Effector memory CD4-positive, alpha-beta T cell (primary cell): ENCODE measurements around the gene KDM7A.
A peak's percentile ranks its signal among the peaks of the same experiment; 100 is the strongest.

Source experiments
- DNase-seq, 3 donors: peaks; one replicate each; pipeline ENCODE4 v3.0.0-alpha.2; 2020
- H3K27ac ChIP-seq: 2 replicates; pipeline ENCODE4 v1.7.0; 2013; ENCODE audit warnings: mild to moderate bottlenecking, low read length, moderate library complexity; ENCODE audit not compliant: insufficient read depth, poor library complexity, severe bottlenecking
- H3K27me3 ChIP-seq: replicated peaks from 2 replicates; pipeline ENCODE4 v1.7.0; 2013; ENCODE audit warnings: mild to moderate bottlenecking, low read length; ENCODE audit not compliant: insufficient read depth, control insufficient read depth, poor library complexity, severe bottlenecking
- H3K36me3 ChIP-seq: 2 replicates; pipeline ENCODE4 v1.7.0; 2013; ENCODE audit warnings: mild to moderate bottlenecking, low read length, moderate library complexity; ENCODE audit not compliant: control insufficient read depth, insufficient read depth
- H3K4me1 ChIP-seq: 2 replicates; pipeline ENCODE4 v1.7.0; 2013; ENCODE audit warnings: low read length, mild to moderate bottlenecking; ENCODE audit not compliant: control insufficient read depth, insufficient read depth, poor library complexity, severe bottlenecking
- H3K4me3 ChIP-seq: 2 replicates; pipeline ENCODE4 v1.7.0; 2013; ENCODE audit warnings: low read length, low read depth, mild to moderate bottlenecking; ENCODE audit not compliant: insufficient read depth, poor library complexity, severe bottlenecking
- H3K9me3 ChIP-seq: 2 replicates; pipeline ENCODE4 v1.7.0; 2013; ENCODE audit warnings: mild to moderate bottlenecking, low read length, moderate library complexity; ENCODE audit not compliant: control insufficient read depth

KDM7A gene

GRCh38 chr7:140060788-140061606 lies 115.8 kb downstream of the KDM7A start:
- H3K27me3 ChIP-seq, result no peaks in the 10 kb centered on the region
- H3K36me3 ChIP-seq, result peaks cover 14% of the 10 kb centered on the region
- H3K27ac ChIP-seq, result peak overlapping the region; percentile 84
- no peaks in the 10 kb centered on the region for H3K9me3 ChIP-seq
- no peak overlapping the region for H3K4me3 ChIP-seq
- H3K4me1 ChIP-seq, result peaks cover 30% of the 10 kb centered on the region
- DNase-seq, result no peak

- H3K36me3 ChIP-seq, result peaks cover 18% of the 10 kb centered on the region
- H3K4me1 ChIP-seq, result peaks cover 30% of the 10 kb centered on the region
- peak overlapping the region; percentile 37 for H3K27ac ChIP-seq
- H3K27me3 ChIP-seq, result no peaks in the 10 kb centered on the region
- no peak overlapping the region for H3K4me3 ChIP-seq
- no peak for DNase-seq
- H3K9me3 ChIP-seq, result no peaks in the 10 kb centered on the region
Observed at GRCh38 chr7:140060243-140060630, 116.5 kb downstream of the KDM7A start.

GRCh38 chr7:140059273-140060242 lies 117.2 kb downstream of the KDM7A start:
- DNase-seq, result peak in 2 of 3 donors; percentile 17 to 30
- peaks cover 23% of the 10 kb centered on the region for H3K36me3 ChIP-seq
- no peaks in the 10 kb centered on the region for H3K27me3 ChIP-seq
- H3K9me3 ChIP-seq, result no peaks in the 10 kb centered on the region
- peaks cover 30% of the 10 kb centered on the region for H3K4me1 ChIP-seq
- H3K27ac ChIP-seq, result peak overlapping the region; percentile 37
- H3K4me3 ChIP-seq, result no peak overlapping the region

- Histone ChIP-seq H3K4me1 (peaks cover 30% of the 10 kb centered on the region), H3K36me3 (peaks cover 23% of the 10 kb centered on the region), H3K27me3 (no peaks in the 10 kb centered on the region), H3K4me3 (no peak overlapping the region), H3K9me3 (no peaks in the 10 kb centered on the region), H3K27ac (peak overlapping the region; percentile 10)
- DNase-seq, result no peak
Observed at GRCh38 chr7:140058517-140058916, 118.3 kb downstream of the KDM7A start.

- no peak overlapping the region for H3K4me3 ChIP-seq
- peaks cover 30% of the 10 kb centered on the region for H3K4me1 ChIP-seq
- H3K27me3 ChIP-seq, result no peaks in the 10 kb centered on the region
- H3K9me3 ChIP-seq, result no peaks in the 10 kb centered on the region
- DNase-seq, result no peak
- H3K27ac ChIP-seq, result no peak overlapping the region
- H3K36me3 ChIP-seq, result peaks cover 23% of the 10 kb centered on the region
Observed at GRCh38 chr7:140057143-140057535, 119.6 kb downstream of the KDM7A start.

- DNase-seq, result no peak
Observed at GRCh38 chr7:140056431-140057142, 120.2 kb downstream of the KDM7A start.

DNA sequence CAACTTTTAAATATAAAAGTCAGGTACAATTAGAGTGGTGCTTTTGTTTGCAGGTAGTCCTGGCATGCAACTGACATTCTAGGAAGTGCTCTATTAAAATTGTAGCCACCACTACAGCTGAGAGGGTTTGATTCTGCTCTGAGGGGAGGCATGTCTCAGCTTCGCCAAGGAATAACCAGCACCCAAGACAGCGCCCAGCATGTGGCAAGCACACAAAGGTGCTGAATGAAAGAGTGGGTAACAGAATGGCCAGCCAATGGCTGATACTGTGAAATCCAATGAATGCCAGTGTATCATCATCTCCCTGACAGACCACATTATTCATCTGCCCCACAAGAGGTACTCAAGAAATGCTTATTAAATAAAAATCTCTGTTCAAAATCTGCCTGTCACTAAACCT lies 121.0 kb downstream of the KDM7A start:
- peaks cover 23% of the 10 kb centered on the region for H3K36me3 ChIP-seq
- H3K4me1 ChIP-seq, result peaks cover 18% of the 10 kb centered on the region
- no peak for DNase-seq
- no peaks in the 10 kb centered on the region for H3K9me3 ChIP-seq
- H3K27me3 ChIP-seq, result no peaks in the 10 kb centered on the region
- H3K4me3 ChIP-seq, result no peak overlapping the region
- no peak overlapping the region for H3K27ac ChIP-seq

More at GRCh38 chr7:140056431-140057142, 120.2 kb downstream of the KDM7A start:
- Histone ChIP-seq H3K27ac (no peak overlapping the region), H3K4me3 (no peak overlapping the region), H3K36me3 (peaks cover 23% of the 10 kb centered on the region), H3K4me1 (peaks cover 24% of the 10 kb centered on the region), H3K9me3 (no peaks in the 10 kb centered on the region), H3K27me3 (no peaks in the 10 kb centered on the region)

GRCh38 chr7:140054751-140055150 lies 122.0 kb downstream of the KDM7A start:
- Histone ChIP-seq H3K9me3 (no peaks in the 10 kb centered on the region), H3K27me3 (no peaks in the 10 kb centered on the region), H3K27ac (no peak overlapping the region), H3K4me1 (peaks cover 8% of the 10 kb centered on the region), H3K36me3 (peaks cover 23% of the 10 kb centered on the region), H3K4me3 (no peak overlapping the region)
- no peak for DNase-seq

DNA sequence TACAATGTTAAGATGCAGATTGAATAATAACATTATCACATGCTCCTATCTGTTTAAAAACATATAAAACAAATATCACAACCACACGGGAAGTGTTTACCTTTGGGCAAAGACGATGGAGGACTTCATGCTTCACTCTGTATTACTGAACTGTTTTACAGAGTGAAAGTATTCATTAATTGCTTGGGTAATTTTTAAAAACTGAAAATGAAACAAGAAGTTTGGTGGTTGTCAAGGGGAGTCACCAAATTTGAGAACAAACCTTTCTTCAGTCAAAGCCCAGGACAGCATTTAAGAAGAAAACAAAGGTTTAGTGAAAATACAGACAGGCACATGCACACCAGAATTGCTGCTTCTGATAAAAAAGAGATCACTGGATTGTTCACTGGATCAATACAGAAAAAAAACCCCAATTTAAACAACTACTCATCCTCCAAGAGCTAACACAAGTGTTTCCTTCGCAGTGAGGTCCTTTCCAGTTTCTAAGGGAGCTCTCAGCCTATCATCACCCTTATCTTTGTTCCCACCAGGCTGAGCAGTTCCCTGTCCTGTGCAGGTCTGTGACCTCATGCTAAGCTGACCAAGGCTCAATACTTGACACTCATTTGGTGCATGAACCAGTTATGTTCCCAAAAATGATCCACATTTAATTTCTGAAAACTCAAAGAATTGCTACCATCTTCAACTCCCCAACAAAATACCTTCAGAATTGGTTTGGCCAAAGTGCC lies 122.8 kb downstream of the KDM7A start:
- no peak for DNase-seq
- Histone ChIP-seq H3K27ac (no peak overlapping the region), H3K36me3 (peaks cover 23% of the 10 kb centered on the region), H3K4me3 (no peak overlapping the region), H3K9me3 (no peaks in the 10 kb centered on the region), H3K27me3 (no peaks in the 10 kb centered on the region), H3K4me1 (peaks cover under 1% of the 10 kb centered on the region)
